ENCODE data around the gene FNDC10. TPM values are rescaled to one million over a fixed set of nuclear protein-coding genes. Genes with fewer than 3 reads are reported as not detected.

FNDC10 gene
- total RNA-seq, 2 donors from 2014 or later = 1.3 to 2.3 TPM

- intact Hi-C loops (cut with DNase I) = no loop called here
- no peak overlapping the region for H3K27ac ChIP-seq
- DNase-seq (no peak), ATAC-seq (no peak)
- H3K36me3 ChIP-seq (replicated peaks in 1 of 2; ENCODE audit: insufficient read depth in 1 of 2, low read depth in 2 of 2) = no peaks in the 10 kb centered on the region
- H3K9me3 ChIP-seq = no peaks in the 10 kb centered on the region
- no peak for TF ChIP-seq POLR2A (IDR thresholded peaks at IDR 0.05)
- TF ChIP-seq, protein P1, sequence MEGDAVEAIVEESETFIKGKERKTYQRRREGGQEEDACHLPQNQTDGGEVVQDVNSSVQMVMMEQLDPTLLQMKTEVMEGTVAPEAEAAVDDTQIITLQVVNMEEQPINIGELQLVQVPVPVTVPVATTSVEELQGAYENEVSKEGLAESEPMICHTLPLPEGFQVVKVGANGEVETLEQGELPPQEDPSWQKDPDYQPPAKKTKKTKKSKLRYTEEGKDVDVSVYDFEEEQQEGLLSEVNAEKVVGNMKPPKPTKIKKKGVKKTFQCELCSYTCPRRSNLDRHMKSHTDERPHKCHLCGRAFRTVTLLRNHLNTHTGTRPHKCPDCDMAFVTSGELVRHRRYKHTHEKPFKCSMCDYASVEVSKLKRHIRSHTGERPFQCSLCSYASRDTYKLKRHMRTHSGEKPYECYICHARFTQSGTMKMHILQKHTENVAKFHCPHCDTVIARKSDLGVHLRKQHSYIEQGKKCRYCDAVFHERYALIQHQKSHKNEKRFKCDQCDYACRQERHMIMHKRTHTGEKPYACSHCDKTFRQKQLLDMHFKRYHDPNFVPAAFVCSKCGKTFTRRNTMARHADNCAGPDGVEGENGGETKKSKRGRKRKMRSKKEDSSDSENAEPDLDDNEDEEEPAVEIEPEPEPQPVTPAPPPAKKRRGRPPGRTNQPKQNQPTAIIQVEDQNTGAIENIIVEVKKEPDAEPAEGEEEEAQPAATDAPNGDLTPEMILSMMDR (IDR thresholded peaks at IDR 0.05) = no peak
- WGBS, 2 donors = 86% methylated on average over 4 to 21 of the region's 21 CpGs
- peaks cover 4% of the 10 kb centered on the region for H3K4me1 ChIP-seq
- H3K27me3 ChIP-seq = no peaks in the 10 kb centered on the region
- H3K4me3 ChIP-seq = no peak overlapping the region
Observed at GRCh38 chr1:1622010-1622787, 22.3 kb upstream of the FNDC10 start.

DNA sequence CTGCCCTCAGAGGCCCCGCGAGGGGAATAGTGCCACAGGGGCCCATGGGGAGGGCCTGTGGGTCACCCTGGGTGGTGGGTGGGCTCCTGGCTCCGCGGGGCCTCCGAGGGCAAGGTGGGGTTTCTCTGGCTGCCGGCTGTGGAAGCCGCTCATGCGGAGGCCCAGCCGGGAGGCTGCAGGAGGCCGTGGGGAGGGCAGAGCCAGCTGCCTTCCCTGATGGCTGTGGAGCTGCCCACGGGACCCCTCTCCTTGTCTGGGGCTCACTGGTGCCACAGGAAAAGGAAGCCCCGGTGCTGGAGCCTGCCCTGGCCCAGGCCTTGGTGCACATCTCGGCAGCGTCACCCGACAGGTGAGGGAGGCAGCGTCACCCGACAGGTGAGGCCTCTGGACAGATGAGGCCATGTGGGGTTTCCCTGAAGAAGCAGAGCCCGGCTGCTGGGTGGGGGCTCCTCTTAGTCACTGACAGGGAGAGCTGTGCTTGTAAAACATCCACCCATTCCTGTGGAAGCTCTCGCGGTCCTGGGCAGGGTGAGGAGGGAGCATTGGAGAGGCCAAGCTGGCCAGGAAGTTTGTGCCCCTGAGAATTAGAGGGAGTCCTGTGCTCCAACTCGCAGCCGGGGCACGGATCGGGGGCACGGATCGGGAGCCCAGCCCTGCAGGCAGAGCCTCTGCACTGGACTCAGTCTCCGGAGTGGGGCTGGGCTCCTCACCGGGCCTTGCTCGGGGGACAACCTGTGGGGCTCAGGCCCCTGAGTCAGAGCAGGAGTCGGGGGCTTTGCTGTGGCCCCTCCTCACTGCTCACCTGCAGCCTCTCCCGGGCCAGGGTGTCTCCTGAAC lies 21.5 kb upstream of the FNDC10 start:
- H3K36me3 ChIP-seq (replicated peaks in 1 of 2; ENCODE audit: insufficient read depth in 1 of 2, low read depth in 2 of 2) = no peaks in the 10 kb centered on the region
- no peak overlapping the region for H3K4me3 ChIP-seq
- ATAC-seq = no peak
- peaks cover 12% of the 10 kb centered on the region for H3K4me1 ChIP-seq
- H3K27me3 ChIP-seq = no peaks in the 10 kb centered on the region
- no peak overlapping the region for H3K27ac ChIP-seq
- TF ChIP-seq, protein P1 (IDR thresholded peaks at IDR 0.05) = no peak
- TF ChIP-seq POLR2A (IDR thresholded peaks at IDR 0.05) = no peak
- intact Hi-C loops (cut with DNase I) = no loop called here
- WGBS, 2 donors = 89% methylated on average over 25 of the region's 31 CpGs; no CpG with 5 or more reads in 1 of the 2 donors
- no peak for DNase-seq
- no peaks in the 10 kb centered on the region for H3K9me3 ChIP-seq

DNA sequence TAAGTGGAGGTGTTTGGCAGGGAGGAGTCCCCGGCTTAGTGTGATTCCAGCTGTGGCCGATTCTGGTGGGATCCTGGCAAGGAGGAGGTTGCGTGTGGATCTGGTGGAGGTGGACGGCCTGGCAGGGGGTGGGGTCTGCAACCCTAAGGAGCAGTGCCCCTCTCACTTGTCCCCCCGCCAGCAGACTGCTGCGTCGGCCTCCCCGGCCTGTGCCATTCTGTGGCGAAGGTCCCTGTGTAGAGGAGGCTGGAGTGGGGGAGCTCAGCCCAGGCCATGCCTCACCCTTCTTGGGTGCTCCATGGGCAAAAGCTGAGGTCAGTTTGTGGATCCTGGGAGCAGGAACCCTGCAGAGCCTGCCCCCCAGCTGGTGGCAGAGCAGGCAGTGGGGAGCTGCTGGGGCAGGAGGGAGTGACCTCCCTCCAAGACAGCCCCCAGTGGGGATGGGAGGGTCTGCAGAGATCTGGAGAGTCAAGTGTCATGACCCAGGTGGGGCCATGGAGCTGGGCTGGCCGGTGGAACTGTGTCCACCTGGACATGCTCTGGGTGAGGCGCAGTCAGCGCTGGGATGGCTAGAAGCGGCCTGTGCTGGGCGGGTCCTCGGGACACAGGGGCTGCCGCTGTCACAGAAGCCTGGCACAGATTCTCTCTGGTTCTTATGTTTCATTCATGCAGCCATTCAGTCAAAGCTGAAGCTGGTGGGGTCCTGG lies 20.7 kb upstream of the FNDC10 start:
- H3K9me3 ChIP-seq = no peaks in the 10 kb centered on the region
- intact Hi-C loops (cut with DNase I) = no loop called here
- no peak for ATAC-seq
- peaks cover 13% of the 10 kb centered on the region for H3K4me1 ChIP-seq
- no peak for DNase-seq
- no peak overlapping the region for H3K27ac ChIP-seq
- TF ChIP-seq, protein P1 (IDR thresholded peaks at IDR 0.05) = no peak
- TF ChIP-seq POLR2A (IDR thresholded peaks at IDR 0.05) = no peak
- no peaks in the 10 kb centered on the region for H3K27me3 ChIP-seq
- H3K4me3 ChIP-seq = no peak overlapping the region
- H3K36me3 ChIP-seq (replicated peaks in 1 of 2; ENCODE audit: insufficient read depth in 1 of 2, low read depth in 2 of 2) = no peaks in the 10 kb centered on the region
- WGBS, 2 donors = 90 to 94% methylated on average over 3 to 16 of the region's 16 CpGs

GRCh38 chr1:1619917-1620361 lies 20.0 kb upstream of the FNDC10 start:
- no peak for DNase-seq
- Histone ChIP-seq H3K27me3 (no peaks in the 10 kb centered on the region), H3K27ac (no peak overlapping the region), H3K4me3 (no peak overlapping the region), H3K36me3 (replicated peaks in 1 of 2; ENCODE audit: insufficient read depth in 1 of 2, low read depth in 2 of 2) (no peaks in the 10 kb centered on the region), H3K9me3 (no peaks in the 10 kb centered on the region), H3K4me1 (peaks cover 13% of the 10 kb centered on the region)
- WGBS, 2 donors = 78 to 96% methylated on average over 5 to 14 of the region's 14 CpGs
- intact Hi-C loops (cut with DNase I) = no loop called here
- ATAC-seq = no peak
- TF ChIP-seq, protein P1 (IDR thresholded peaks at IDR 0.05) = peak in 1 of 7 experiments; percentile 5
- TF ChIP-seq POLR2A (IDR thresholded peaks at IDR 0.05) = no peak
